GM23338 (cell line): ENCODE data around the gene FCN1.

Experiments
- EZH2 ChIP-seq: fragments of 200-600 bp; sonication (generic); IDR thresholded peaks from one replicate; pipeline ENCODE4 v1.8.0; 2017; ENCODE audit warnings: antibody characterized with exemption, mild to moderate bottlenecking, low read depth; ENCODE audit not compliant: unreplicated experiment
- EZH2phosphoT487 ChIP-seq: fragments of 200-600 bp; sonication (generic); IDR thresholded peaks from one replicate; pipeline ENCODE4 v1.8.1; 2018; ENCODE audit warnings: antibody characterized with exemption; ENCODE audit not compliant: unreplicated experiment
- JUNB ChIP-seq: IDR thresholded peaks from one replicate; pipeline ENCODE4 v1.6.1; 2016; ENCODE audit warnings: antibody characterized with exemption; ENCODE audit not compliant: unreplicated experiment
- POLR2AphosphoS5 ChIP-seq: IDR thresholded peaks from 2 replicates; pipeline ENCODE4 v1.6.1; 2016; ENCODE audit warnings: antibody characterized with exemption, low read depth
- STAT1 ChIP-seq: IDR thresholded peaks from one replicate; pipeline ENCODE4 v1.6.1; 2016; ENCODE audit warnings: antibody characterized with exemption; ENCODE audit not compliant: unreplicated experiment
- TF ChIP-seq, protein P1 (sequence below), 2 experiments: fragments of 200-600 bp in 1 of 2; sonication (generic) in 1 of 2; conservative IDR thresholded peaks; 2 replicates each; pipeline versions ENCODE4 v1.5.1 to v1.6.1; 2016 to 2017; ENCODE audit warnings: antibody characterized with exemption in 2 of 2, low read depth in 2 of 2, mild to moderate bottlenecking in 2 of 2, moderate library complexity in 1 of 2
- TF ChIP-seq, protein P2 (sequence below): IDR thresholded peaks from one replicate; pipeline ENCODE4 v1.6.1; 2018; ENCODE audit warnings: antibody characterized with exemption; ENCODE audit not compliant: unreplicated experiment
- TF ChIP-seq, protein P3 (sequence below): IDR thresholded peaks from 2 replicates; pipeline ENCODE4 v1.6.1; 2016; ENCODE audit warnings: antibody characterized with exemption

GRCh38 chr9:134913713-134914500 is 3.8 kb downstream of the FCN1 start:
- TF ChIP-seq, protein P1, sequence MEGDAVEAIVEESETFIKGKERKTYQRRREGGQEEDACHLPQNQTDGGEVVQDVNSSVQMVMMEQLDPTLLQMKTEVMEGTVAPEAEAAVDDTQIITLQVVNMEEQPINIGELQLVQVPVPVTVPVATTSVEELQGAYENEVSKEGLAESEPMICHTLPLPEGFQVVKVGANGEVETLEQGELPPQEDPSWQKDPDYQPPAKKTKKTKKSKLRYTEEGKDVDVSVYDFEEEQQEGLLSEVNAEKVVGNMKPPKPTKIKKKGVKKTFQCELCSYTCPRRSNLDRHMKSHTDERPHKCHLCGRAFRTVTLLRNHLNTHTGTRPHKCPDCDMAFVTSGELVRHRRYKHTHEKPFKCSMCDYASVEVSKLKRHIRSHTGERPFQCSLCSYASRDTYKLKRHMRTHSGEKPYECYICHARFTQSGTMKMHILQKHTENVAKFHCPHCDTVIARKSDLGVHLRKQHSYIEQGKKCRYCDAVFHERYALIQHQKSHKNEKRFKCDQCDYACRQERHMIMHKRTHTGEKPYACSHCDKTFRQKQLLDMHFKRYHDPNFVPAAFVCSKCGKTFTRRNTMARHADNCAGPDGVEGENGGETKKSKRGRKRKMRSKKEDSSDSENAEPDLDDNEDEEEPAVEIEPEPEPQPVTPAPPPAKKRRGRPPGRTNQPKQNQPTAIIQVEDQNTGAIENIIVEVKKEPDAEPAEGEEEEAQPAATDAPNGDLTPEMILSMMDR (conservative IDR thresholded peaks at IDR 0.05; ENCODE audit: low read depth in 2 of 2), result no peak
- no peak for TF ChIP-seq EZH2
- TF ChIP-seq JUNB, result no peak
- no peak for TF ChIP-seq POLR2AphosphoS5
- TF ChIP-seq, protein P2, sequence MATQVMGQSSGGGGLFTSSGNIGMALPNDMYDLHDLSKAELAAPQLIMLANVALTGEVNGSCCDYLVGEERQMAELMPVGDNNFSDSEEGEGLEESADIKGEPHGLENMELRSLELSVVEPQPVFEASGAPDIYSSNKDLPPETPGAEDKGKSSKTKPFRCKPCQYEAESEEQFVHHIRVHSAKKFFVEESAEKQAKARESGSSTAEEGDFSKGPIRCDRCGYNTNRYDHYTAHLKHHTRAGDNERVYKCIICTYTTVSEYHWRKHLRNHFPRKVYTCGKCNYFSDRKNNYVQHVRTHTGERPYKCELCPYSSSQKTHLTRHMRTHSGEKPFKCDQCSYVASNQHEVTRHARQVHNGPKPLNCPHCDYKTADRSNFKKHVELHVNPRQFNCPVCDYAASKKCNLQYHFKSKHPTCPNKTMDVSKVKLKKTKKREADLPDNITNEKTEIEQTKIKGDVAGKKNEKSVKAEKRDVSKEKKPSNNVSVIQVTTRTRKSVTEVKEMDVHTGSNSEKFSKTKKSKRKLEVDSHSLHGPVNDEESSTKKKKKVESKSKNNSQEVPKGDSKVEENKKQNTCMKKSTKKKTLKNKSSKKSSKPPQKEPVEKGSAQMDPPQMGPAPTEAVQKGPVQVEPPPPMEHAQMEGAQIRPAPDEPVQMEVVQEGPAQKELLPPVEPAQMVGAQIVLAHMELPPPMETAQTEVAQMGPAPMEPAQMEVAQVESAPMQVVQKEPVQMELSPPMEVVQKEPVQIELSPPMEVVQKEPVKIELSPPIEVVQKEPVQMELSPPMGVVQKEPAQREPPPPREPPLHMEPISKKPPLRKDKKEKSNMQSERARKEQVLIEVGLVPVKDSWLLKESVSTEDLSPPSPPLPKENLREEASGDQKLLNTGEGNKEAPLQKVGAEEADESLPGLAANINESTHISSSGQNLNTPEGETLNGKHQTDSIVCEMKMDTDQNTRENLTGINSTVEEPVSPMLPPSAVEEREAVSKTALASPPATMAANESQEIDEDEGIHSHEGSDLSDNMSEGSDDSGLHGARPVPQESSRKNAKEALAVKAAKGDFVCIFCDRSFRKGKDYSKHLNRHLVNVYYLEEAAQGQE, result no peak
- no peak for TF ChIP-seq EZH2phosphoT487
- TF ChIP-seq, protein P3, sequence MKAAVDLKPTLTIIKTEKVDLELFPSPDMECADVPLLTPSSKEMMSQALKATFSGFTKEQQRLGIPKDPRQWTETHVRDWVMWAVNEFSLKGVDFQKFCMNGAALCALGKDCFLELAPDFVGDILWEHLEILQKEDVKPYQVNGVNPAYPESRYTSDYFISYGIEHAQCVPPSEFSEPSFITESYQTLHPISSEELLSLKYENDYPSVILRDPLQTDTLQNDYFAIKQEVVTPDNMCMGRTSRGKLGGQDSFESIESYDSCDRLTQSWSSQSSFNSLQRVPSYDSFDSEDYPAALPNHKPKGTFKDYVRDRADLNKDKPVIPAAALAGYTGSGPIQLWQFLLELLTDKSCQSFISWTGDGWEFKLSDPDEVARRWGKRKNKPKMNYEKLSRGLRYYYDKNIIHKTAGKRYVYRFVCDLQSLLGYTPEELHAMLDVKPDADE, result no peak
- TF ChIP-seq STAT1, result no peak
